Neural crest cell (in vitro differentiated cells): ENCODE measurements around the gene SETBP1. TPM values are rescaled to one million over a fixed set of nuclear protein-coding genes. Genes with fewer than 3 reads are reported as not detected.

ENCODE experiments used
- DNase-seq: peaks from one replicate; pipeline ENCODE4 v3.0.0; 2021; ENCODE audit warnings: low read depth, mixed read lengths, low spot score
- H3K27ac Mint-ChIP-seq: one replicate; pipeline ENCODE4 v1.8.0; 2021; ENCODE audit warnings: mild to moderate bottlenecking, mixed read lengths; ENCODE audit not compliant: unreplicated experiment
- H3K27me3 Mint-ChIP-seq: 2 replicates; pipeline ENCODE4 v1.8.0; 2021; ENCODE audit warnings: low read depth, mild to moderate bottlenecking, mixed read lengths
- H3K36me3 Mint-ChIP-seq: 2 replicates; pipeline ENCODE4 v1.8.0; 2021; ENCODE audit warnings: low read depth, mild to moderate bottlenecking, mixed read lengths
- H3K4me1 Mint-ChIP-seq: 2 replicates; pipeline ENCODE4 v1.8.0; 2021; ENCODE audit warnings: mixed read lengths
- H3K4me3 Mint-ChIP-seq: one replicate; pipeline ENCODE4 v1.8.0; 2021; ENCODE audit warnings: mild to moderate bottlenecking, mixed read lengths
- H3K9me3 Mint-ChIP-seq: 2 replicates; pipeline ENCODE4 v1.8.0; 2021; ENCODE audit warnings: mixed read lengths
- CTCF ChIP-seq: fragments of 200-600 bp; sonication (generic); conservative IDR thresholded peaks from 2 replicates; pipeline ENCODE4 v1.5.0; 2021; ENCODE audit warnings: antibody characterized with exemption, mild to moderate bottlenecking
- total RNA-seq: library from RNA; stranded (reverse); gene quantifications from 2 replicates; pipeline ENCODE4 v1.2.1, GENCODE V29; 2021

SETBP1 gene
- total RNA-seq, 1 donor from 2014 or later, result 38.9 TPM

DNA sequence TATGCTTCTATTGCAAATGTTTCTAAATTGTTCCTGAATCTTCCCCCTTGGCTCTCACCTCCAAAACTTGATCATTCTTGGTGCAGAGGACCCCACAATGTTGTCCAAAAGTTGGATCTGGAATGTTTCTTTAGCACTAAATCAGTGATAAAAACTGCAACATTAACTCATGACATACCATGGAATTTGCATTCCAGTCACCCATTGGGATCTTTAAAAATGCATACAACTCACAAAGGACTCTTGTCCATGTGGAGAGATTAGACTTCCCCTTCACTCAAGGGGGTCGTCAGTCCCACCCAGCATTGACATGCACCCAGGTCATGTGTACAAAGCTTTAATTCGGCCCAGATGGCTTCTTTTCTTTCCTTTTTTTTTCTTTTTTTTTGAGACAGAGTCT is 169.3 kb downstream of the SETBP1 start:
- no peak overlapping the region for H3K27ac Mint-ChIP-seq
- DNase-seq, result no peak
- H3K4me1 Mint-ChIP-seq, result peaks cover 42% of the 10 kb centered on the region
- no peak for TF ChIP-seq CTCF
- no peaks in the 10 kb centered on the region for H3K27me3 Mint-ChIP-seq
- no peak overlapping the region for H3K4me3 Mint-ChIP-seq
- peaks cover 3% of the 10 kb centered on the region for H3K9me3 Mint-ChIP-seq
- peaks cover 12% of the 10 kb centered on the region for H3K36me3 Mint-ChIP-seq

DNA sequence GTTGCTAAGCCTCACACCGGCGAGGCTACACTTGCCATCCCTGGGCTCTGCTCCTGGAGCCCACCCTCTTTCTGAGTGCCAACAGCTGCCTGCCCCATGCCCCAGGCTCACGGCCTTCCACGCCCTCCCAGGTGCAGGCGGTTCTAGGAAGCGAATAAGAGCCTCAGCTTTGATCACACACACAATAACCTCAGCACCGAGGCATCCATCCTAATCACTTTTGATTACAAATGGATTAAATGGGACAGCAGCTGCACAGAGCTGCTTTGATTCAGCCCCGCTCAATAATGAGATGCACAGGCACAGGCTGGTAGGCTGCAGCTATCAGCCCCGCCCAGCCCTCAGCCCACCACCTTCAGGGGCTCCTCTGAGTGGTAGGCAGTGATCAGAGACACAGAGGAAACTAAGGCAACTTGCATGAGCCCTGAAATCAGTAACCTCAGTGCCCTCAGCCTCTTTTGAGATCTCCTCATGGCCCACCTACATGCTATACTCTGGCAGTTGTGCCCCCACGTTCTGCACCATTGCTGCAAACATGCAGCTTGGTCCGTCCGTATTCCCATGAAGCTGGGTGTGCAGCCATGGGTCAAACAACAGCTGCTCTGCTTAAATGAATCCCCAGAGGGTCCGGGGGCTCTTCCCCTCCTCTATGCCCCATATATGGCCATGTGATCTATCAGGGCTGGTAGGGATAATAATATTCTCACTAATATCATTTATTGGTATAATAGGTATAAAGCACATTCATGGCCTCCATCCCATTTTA is 171.4 kb downstream of the SETBP1 start:
- Mint-ChIP-seq H3K9me3 (peaks cover 7% of the 10 kb centered on the region), H3K27ac (peak overlapping the region; percentile 84), H3K4me1 (peaks cover 37% of the 10 kb centered on the region), H3K4me3 (peak overlapping the region; percentile 11), H3K36me3 (peaks cover 11% of the 10 kb centered on the region), H3K27me3 (no peaks in the 10 kb centered on the region)
- no peak for DNase-seq
- no peak for TF ChIP-seq CTCF

- H3K27ac Mint-ChIP-seq, result no peak overlapping the region
- peaks cover 7% of the 10 kb centered on the region for H3K36me3 Mint-ChIP-seq
- no peak for TF ChIP-seq CTCF
- H3K27me3 Mint-ChIP-seq, result no peaks in the 10 kb centered on the region
- no peak for DNase-seq
- H3K4me1 Mint-ChIP-seq, result peaks cover 31% of the 10 kb centered on the region
- H3K9me3 Mint-ChIP-seq, result peaks cover 7% of the 10 kb centered on the region
- H3K4me3 Mint-ChIP-seq, result no peak overlapping the region
Observed at GRCh38 chr18:44852818-44853217, 172.1 kb downstream of the SETBP1 start.

DNA sequence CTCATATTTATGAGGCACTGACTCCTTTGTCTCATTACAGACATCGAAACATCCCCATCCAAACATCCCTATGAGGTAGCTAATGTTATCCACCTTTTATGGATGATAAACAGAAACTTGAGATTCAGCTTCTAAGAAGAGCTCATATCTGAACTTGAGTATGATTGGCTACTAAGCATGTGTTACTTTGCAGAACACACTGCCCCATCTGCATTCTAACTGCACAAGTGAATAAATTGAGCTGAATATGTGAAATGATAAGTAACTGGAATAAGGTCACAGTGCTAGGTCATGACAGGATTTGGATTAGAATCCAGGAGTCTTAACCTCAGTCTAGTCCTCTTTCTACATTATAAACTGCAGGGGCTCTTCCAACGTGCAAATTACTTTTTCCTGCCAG is 172.7 kb downstream of the SETBP1 start:
- Mint-ChIP-seq H3K9me3 (peaks cover 7% of the 10 kb centered on the region), H3K4me1 (peaks cover 26% of the 10 kb centered on the region), H3K27ac (no peak overlapping the region), H3K36me3 (peaks cover 7% of the 10 kb centered on the region), H3K27me3 (no peaks in the 10 kb centered on the region), H3K4me3 (no peak overlapping the region)
- no peak for DNase-seq
- TF ChIP-seq CTCF, result no peak

GRCh38 chr18:44855681-44856080 is 175.0 kb downstream of the SETBP1 start:
- H3K9me3 Mint-ChIP-seq, result peaks cover 7% of the 10 kb centered on the region
- H3K36me3 Mint-ChIP-seq, result peaks cover 7% of the 10 kb centered on the region
- no peak for TF ChIP-seq CTCF
- no peaks in the 10 kb centered on the region for H3K27me3 Mint-ChIP-seq
- H3K4me1 Mint-ChIP-seq, result peaks cover 13% of the 10 kb centered on the region
- no peak overlapping the region for H3K27ac Mint-ChIP-seq
- H3K4me3 Mint-ChIP-seq, result no peak overlapping the region
- no peak for DNase-seq
